ENCODE measurements around the gene GRIK1.

- no peak for TF ChIP-seq CTCF (optimal IDR thresholded peaks at IDR 0.05 in 1 of 3, IDR thresholded peaks at IDR 0.05 in 1 of 3, conservative IDR thresholded peaks at IDR 0.05 in 1 of 3; ENCODE audit: extremely low read depth in 1 of 3, insufficient read depth in 2 of 3, low read length in 3 of 3)
- TF ChIP-seq EZH2 (IDR thresholded peaks at IDR 0.05; ENCODE audit: low read length): no peak
These were observed 358.4 kb downstream of the GRIK1 start for GRCh38 chr21:29581393-29581792.

Data from keratinocyte (primary cell).